M059J (cell line): Measurements from ENCODE around the gene MRGPRG. TPM values are rescaled to one million over a fixed set of nuclear protein-coding genes. Genes with fewer than 3 reads are reported as not detected.
A peak's percentile ranks its signal among the peaks of the same experiment; 100 is the strongest.

ENCODE experiments used
- DNase-seq: peaks from one replicate; pipeline ENCODE4 v3.0.0-alpha.2; 2012; ENCODE audit warnings: low read depth
- total RNA-seq: library from RNA; depleted of rRNA; stranded (reverse); fragments of >200 nt; shearing (Covaris generic); gene quantifications from 2 replicates; pipeline ENCODE4 v1.2.3, GENCODE V29; 2014

The MRGPRG gene
- total RNA-seq, 1 experiment from 2014 or later, result not detected

DNA sequence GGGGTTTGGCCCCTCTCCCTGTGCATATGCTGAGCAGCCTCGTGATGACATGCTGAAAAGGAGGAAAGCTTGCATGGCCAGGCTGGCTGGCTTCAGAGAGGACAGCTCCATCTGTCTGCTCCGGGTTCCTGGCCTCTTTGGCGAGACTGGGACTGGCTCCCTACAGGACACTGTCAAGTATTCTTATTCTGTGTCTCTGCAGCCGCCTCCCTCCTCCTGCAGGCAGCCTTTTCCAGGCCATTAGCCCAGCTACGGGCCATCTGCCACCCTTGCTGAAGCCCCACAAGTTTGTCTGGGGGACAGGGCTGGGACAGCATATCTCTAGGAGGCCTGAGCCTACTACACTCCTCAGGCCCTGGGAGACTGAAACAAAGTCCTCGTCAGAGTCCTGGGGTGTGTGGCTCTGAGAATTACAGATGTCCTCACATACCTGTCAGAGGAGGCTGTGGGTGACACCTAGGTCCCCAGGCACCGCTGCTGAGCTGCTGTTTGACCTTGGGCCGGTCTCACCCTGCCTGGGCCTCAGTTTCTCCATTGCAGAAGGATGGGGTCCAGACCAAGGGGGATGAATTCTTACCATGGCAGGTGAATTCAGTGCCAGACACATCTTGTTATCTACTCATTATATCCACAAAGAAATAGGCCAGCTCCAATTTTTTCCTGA lies 11.0 kb downstream of the MRGPRG start:
- DNase-seq, result no peak

DNA sequence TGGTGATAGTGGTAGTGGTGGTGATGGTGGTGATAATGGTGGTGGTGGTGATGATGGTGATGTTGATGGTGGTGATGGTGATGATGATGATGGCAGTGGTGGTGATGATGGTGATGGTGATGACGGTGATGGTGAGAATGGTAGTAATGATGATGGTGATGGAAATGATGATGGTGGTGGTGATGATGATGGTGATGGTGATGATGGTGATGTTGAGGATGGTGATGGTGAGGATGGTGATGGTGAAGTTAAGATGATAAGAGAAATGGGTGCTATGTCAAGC lies 11.8 kb downstream of the MRGPRG start:
- no peak for DNase-seq

DNA sequence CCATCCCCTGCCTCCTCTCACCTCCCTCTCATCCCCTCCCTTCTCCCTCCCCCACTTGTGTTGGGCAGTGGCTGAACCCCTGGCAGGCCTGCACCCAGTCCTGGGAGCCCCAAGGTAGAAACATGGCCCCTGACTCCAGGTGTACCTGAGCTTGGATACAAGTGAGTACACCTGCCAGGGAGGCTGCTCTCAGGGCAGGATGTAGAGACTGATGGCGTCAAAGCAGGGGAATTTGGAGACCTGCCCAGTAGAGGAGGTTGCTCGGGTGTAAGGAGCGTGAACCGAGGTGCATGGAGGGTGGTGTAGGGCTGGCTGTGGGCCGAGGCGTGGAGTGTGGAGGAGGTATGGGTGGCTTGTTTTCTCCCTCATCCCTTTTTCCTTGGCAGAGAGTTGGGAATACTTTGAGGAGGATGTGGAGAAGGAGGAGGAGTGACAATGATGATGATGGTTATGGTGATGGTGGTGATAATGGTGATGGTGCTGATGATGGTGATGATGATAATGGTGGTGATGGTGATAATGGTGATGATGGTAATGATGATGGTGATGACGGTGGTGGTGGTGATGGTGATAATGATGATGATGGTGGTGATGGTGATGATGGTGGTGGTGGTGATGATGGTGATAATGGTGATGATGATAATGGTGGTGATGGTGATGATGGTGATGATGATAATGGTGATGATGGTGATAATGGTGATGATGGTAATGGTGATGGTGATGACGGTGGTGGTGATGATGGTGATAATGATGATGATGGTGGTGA lies 12.3 kb downstream of the MRGPRG start:
- DNase-seq, result no peak

DNA sequence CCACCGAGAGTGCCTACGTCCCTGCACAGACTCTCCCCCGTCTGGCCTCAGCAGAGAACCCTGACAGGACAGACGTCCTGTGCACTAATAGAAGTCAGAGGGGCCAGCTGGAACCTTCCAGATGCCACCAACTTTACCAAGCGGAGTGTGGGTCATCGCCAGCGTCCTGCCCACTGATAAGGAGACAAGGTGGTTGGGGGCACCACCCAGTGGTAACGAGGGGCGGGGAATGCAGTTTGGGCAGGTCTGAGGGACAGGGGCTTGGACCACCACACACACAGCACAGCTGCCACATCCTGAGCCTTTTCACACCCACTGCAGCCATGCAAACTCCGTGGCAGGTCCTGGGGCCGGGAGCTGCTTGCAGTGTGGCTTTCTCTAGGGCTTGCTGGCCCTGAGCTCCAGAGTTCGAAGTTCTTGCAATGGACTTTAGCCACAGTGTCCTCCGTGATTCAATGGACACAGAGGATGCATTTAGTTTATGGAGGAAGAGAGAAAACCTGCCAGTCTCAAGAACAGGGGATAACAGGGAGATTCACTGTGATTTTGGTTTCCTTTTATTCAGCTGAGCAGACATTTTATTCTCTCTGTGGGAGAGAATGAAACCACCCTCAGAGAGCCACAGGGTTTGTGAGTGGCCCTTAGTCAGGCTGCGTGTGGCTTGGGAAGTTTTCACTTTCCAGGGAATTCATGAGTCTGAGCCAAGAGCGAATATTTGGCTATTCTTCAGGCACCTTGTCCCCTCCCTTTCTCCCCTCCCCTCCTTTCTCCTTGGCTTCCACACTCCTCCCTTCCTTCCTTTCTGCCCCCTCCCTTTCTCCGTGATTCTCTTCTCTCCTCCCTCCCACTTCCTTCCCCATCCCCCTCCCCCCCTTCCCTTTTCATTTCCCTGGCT lies 13.1 kb downstream of the MRGPRG start:
- DNase-seq, result no peak

- no peak for DNase-seq
These were observed 14.2 kb downstream of the MRGPRG start for GRCh38 chr11:3204141-3205015.

- peak; percentile 19 for DNase-seq
These were observed 15.2 kb downstream of the MRGPRG start for GRCh38 chr11:3203221-3204043.

- DNase-seq, result no peak
These were observed 15.9 kb downstream of the MRGPRG start for GRCh38 chr11:3202759-3203158.

DNA sequence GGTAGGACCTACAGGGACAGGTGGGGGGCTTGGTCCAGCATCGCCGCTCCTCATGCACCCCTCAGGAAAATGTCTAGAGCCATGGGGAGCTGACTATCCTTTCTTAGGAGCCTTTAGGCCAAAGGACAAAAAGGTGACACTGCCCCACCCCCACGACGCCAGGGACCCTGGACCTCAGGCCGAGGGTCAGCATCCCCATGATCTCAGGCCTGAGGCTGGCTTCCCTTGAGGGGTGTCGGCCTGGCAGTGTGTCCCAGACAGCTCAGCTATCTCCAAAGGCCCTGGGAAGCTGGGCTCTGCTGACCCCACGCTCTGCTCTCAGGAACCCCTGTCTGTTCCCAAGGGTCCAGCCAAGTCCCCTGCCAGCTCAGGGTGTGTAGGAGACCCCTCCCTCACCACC lies 16.3 kb downstream of the MRGPRG start:
- DNase-seq, result no peak

GRCh38 chr11:3201677-3202181 lies 16.9 kb downstream of the MRGPRG start:
- no peak for DNase-seq

DNA sequence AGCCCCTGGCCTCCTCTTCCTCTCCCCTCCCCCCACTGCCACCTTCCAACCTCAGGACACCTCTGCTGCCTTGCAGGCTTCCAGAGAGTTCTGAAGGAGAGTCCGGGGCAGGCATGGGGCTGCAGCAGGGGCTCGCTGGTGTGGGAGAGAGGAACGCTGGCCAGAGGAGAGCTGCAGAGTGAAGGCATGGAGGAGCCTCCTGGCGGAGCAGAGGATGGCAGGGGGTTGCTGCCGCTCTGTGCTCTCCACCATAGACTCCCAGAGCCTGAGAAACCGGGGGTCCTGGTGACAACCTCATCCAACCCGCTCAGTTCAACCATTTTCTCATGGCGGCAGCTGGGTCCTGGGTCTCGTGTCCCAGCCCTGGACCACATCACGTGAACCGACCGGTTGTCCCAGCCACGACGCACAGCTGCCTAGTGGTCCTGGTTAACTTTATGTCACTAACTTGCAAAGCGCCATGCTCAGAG lies 17.5 kb downstream of the MRGPRG start:
- DNase-seq, result no peak

- no peak for DNase-seq
These were observed 18.1 kb downstream of the MRGPRG start for GRCh38 chr11:3200388-3201111.

- DNase-seq, result no peak
These were observed 18.9 kb downstream of the MRGPRG start for GRCh38 chr11:3199537-3200295.

- DNase-seq, result no peak
These were observed 19.8 kb downstream of the MRGPRG start for GRCh38 chr11:3198815-3199214.

GRCh38 chr11:3197878-3198528 lies 20.6 kb downstream of the MRGPRG start:
- no peak for DNase-seq

DNA sequence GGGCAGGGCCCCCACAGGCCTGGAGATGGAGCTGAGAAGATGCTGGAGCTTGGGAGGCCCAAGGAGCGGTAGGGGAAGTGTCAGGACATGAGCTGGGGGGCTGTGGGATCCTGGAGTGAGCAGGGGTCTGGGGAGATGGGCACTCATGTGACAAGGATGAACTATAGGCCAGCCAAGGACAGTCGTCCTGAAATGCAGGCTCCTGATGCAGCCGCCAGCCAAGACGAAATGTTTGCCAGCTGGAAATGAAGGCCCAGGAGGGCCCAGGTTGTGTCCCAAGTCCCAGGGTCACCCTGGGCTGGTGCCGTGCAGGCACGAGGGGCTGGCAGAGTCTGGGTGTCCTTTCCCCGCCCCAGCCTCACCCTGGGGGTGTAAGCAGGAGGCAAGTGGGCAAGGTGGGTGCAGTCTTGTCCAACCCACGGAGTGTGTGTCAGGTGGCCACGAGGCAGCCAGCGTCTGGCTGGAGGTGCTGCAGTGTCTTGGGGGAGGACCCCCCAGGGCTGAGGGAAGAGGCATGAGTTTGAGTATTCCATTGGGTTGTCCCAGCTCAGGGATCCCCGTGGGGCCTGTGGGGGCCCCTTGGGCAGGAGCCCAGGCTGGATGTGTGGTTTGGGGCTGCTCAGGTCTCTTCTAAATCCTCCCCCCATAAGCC lies 21.4 kb downstream of the MRGPRG start:
- no peak for DNase-seq

DNA sequence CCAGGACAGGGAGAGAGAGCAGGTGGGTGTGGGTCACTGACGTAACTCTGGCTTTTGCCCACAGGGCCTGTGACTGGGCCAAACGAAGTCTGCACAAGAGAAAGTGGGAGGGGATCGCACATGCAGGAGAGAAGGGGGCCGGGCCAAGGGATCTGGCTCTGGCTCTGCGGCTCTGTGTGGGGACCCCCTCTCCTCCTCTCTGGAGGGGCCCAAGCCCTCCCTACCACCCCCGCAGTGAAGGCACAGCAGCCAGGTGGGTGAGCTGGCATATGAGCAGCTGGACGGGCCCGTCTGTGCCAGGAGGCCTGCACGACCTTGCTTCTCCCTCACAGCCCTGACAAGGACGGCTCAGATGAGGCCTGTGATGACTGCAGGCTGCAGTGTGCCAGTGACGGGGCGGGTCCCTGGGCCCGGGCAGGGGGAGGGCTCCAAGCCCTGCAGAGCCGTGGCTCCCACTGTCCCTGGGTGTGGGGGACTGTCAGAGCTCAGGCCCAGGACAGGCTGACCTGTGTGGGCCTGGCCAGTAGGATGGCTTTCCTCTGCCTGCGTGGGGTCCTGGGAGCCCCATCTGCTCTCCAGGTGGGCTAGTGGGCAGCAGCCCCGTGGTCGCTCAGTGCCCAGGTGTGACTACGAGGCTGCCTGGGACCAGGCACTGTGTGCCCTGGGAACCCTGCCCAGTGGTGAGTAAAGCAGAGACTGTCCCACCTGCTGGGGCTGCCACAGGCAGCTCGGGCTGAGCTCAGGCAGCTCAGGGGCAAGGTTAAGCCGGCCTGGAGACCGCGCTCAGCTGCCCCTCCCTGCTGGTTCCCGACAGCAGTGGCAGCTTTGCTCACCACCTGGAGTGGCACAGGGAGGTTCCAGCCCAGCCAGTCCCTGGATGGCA lies 22.2 kb downstream of the MRGPRG start:
- DNase-seq, result no peak
